Heart left ventricle (tissue), 13 donors: ENCODE measurements around the gene KCNMA1.

ENCODE experiments used
- POLR2A ChIP-seq, 2 donors: fragments of 450-650 bp; IDR thresholded peaks; one replicate each; pipeline ENCODE4 v1.6.1; 2017; ENCODE audit warnings: antibody characterized with exemption in 2 of 2, mild to moderate bottlenecking in 2 of 2, moderate library complexity in 2 of 2
- TF ChIP-seq, protein P1 (sequence below), 12 donors: fragments of 200-600 bp; sonication (generic) in 4 of 12; IDR thresholded peaks; one replicate each; pipeline versions ENCODE4 v1.5.0 to v1.8.0; 2018 to 2022; ENCODE audit warnings: antibody characterized with exemption in 12 of 12, mild to moderate bottlenecking in 5 of 12
- donor health status: ischemic (EF 13 %, LVEDD 7.1; RV severe dilation, severe dysfunction).
- donor health status: DM: no; HTN: yes; CAD: no.
- donor health status: DM: no; HTN: no; CAD: no.
- donor health status: ischemic (EF 25% LVEDD 6.9; RV normal size, moderate dysfunction).
- donor health status: ischemic (EF 25% LVEDD 5.7; RV mildly dilated, moderate dysfunction).
- donor health status: ischemic (EF 35%, LVEDD 5.7; RV mildly dilated, moderate dysfunction).
- donor health status: nonischemic (EF 11% LVEDD 7.7; RV severe dilation, severe dysfunction).
- donor health status: DM: yes; HTN: yes; CAD: no.
- donor health status: PGD.
- donor health status: ischemic (EF 29% LVEDD 5.4; RV normal size, mild dysfunction).
- donor health status: nonischemic (EF 23%, LVEDD 6.1; RV moderate dilation, normal function).

DNA sequence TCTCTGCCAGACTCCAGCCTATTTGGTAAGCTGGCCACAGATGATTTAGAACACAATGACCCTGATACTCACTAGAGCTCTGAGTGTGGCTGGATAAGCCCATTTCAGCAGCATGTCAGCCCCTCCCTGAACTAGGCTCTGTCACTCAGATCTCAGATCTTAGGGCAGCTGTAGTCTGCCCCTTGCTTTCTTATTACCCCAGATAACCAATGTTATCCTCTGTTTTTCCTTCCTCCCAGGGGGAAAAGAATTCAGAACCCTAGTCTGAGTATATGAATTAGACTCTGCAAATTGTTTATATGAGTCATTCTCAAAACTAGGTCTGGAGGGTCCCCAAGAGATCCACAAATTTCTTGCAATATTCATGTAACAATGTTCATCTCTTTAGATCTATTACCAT lies 286.2 kb downstream of the KCNMA1 start:
- TF ChIP-seq, protein P1, sequence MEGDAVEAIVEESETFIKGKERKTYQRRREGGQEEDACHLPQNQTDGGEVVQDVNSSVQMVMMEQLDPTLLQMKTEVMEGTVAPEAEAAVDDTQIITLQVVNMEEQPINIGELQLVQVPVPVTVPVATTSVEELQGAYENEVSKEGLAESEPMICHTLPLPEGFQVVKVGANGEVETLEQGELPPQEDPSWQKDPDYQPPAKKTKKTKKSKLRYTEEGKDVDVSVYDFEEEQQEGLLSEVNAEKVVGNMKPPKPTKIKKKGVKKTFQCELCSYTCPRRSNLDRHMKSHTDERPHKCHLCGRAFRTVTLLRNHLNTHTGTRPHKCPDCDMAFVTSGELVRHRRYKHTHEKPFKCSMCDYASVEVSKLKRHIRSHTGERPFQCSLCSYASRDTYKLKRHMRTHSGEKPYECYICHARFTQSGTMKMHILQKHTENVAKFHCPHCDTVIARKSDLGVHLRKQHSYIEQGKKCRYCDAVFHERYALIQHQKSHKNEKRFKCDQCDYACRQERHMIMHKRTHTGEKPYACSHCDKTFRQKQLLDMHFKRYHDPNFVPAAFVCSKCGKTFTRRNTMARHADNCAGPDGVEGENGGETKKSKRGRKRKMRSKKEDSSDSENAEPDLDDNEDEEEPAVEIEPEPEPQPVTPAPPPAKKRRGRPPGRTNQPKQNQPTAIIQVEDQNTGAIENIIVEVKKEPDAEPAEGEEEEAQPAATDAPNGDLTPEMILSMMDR (IDR thresholded peaks at IDR 0.05), result no peak
- TF ChIP-seq POLR2A (IDR thresholded peaks at IDR 0.05), result no peak
